Renal pelvis (tissue), 4 donors: ENCODE results near the gene ERBB4. TPM values are rescaled to one million over a fixed set of nuclear protein-coding genes. Genes with fewer than 3 reads are reported as not detected.

Source experiments
- DNase-seq: peaks from one replicate; pipeline ENCODE4 v3.0.0-alpha.2; 2013
- polyA plus RNA-seq, 3 donors: library from polyadenylated mRNA; unstranded; fragments of 120-200 nt; gene quantifications; one replicate each; pipeline ENCODE4 v1.2.1, GENCODE V29; 2013; ENCODE audit not compliant: insufficient read length in 3 of 3

Gene ERBB4
- polyA plus RNA-seq, 3 donors: 40.0 to 57.4 (median 49.7) TPM

GRCh38 chr2:211833582-211834279, 704.9 kb downstream of the ERBB4 start:
- no peak for DNase-seq

- DNase-seq: no peak
Measured at GRCh38 chr2:211829725-211830124, 708.9 kb downstream of the ERBB4 start.

GRCh38 chr2:211823886-211824479, 714.6 kb downstream of the ERBB4 start:
- DNase-seq: no peak

GRCh38 chr2:211822686-211823335, 715.8 kb downstream of the ERBB4 start:
- DNase-seq: no peak

- no peak for DNase-seq
Measured at GRCh38 chr2:211816754-211817153, 721.8 kb downstream of the ERBB4 start.

GRCh38 chr2:211812587-211812986, 726.0 kb downstream of the ERBB4 start:
- DNase-seq: no peak

GRCh38 chr2:211802666-211803065, 735.9 kb downstream of the ERBB4 start:
- no peak for DNase-seq

- DNase-seq: no peak
Measured at GRCh38 chr2:211800001-211800400, 738.6 kb downstream of the ERBB4 start.

GRCh38 chr2:211798868-211799267, 739.7 kb downstream of the ERBB4 start:
- DNase-seq: no peak

GRCh38 chr2:211793690-211794089, 744.9 kb downstream of the ERBB4 start:
- no peak for DNase-seq

GRCh38 chr2:211789982-211790381, 748.6 kb downstream of the ERBB4 start:
- DNase-seq: no peak

GRCh38 chr2:211766689-211767088, 771.9 kb downstream of the ERBB4 start:
- peak; percentile 31 for DNase-seq

- DNase-seq: no peak
Measured at GRCh38 chr2:211762479-211762878, 776.1 kb downstream of the ERBB4 start.

- no peak for DNase-seq
Measured at GRCh38 chr2:211760103-211760502, 778.5 kb downstream of the ERBB4 start.

GRCh38 chr2:211756266-211756665, 782.3 kb downstream of the ERBB4 start:
- no peak for DNase-seq

GRCh38 chr2:211755187-211755586, 783.4 kb downstream of the ERBB4 start:
- no peak for DNase-seq

- no peak for DNase-seq
Measured at GRCh38 chr2:211751848-211752247, 786.8 kb downstream of the ERBB4 start.

- DNase-seq: no peak
Measured at GRCh38 chr2:211748339-211748738, 790.3 kb downstream of the ERBB4 start.

- peak; percentile 52 for DNase-seq
Measured at GRCh38 chr2:211745295-211746097, 793.1 kb downstream of the ERBB4 start.

GRCh38 chr2:211744379-211744778, 794.2 kb downstream of the ERBB4 start:
- DNase-seq: no peak

GRCh38 chr2:211741966-211742365, 796.6 kb downstream of the ERBB4 start:
- DNase-seq: no peak

GRCh38 chr2:211737282-211737681, 801.3 kb downstream of the ERBB4 start:
- DNase-seq: no peak
